ENCODE measurements around the gene CTSF.

- TF ChIP-seq CTCF (IDR thresholded peaks at IDR 0.05; ENCODE audit: insufficient read depth, low read length) (no peak), POLR2AphosphoS5 (IDR thresholded peaks at IDR 0.05; ENCODE audit: low read depth) (no peak)
- TF ChIP-seq, protein P1, sequence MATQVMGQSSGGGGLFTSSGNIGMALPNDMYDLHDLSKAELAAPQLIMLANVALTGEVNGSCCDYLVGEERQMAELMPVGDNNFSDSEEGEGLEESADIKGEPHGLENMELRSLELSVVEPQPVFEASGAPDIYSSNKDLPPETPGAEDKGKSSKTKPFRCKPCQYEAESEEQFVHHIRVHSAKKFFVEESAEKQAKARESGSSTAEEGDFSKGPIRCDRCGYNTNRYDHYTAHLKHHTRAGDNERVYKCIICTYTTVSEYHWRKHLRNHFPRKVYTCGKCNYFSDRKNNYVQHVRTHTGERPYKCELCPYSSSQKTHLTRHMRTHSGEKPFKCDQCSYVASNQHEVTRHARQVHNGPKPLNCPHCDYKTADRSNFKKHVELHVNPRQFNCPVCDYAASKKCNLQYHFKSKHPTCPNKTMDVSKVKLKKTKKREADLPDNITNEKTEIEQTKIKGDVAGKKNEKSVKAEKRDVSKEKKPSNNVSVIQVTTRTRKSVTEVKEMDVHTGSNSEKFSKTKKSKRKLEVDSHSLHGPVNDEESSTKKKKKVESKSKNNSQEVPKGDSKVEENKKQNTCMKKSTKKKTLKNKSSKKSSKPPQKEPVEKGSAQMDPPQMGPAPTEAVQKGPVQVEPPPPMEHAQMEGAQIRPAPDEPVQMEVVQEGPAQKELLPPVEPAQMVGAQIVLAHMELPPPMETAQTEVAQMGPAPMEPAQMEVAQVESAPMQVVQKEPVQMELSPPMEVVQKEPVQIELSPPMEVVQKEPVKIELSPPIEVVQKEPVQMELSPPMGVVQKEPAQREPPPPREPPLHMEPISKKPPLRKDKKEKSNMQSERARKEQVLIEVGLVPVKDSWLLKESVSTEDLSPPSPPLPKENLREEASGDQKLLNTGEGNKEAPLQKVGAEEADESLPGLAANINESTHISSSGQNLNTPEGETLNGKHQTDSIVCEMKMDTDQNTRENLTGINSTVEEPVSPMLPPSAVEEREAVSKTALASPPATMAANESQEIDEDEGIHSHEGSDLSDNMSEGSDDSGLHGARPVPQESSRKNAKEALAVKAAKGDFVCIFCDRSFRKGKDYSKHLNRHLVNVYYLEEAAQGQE (IDR thresholded peaks at IDR 0.05; ENCODE audit: insufficient replicate concordance, low read depth): no peak
Measured at GRCh38 chr11:66557733-66558326, 10.6 kb downstream of the CTSF start.

All from HL-60 (cell line).